Smooth muscle cell (in vitro differentiated cells): ENCODE results near the gene LRRC7. TPM values are rescaled to one million over a fixed set of nuclear protein-coding genes. Genes with fewer than 3 reads are reported as not detected.
"Not testable (repeated sequence)": the region's sequence is repeated elsewhere in the genome, so short reads cannot be mapped to it uniquely, and the experiment has no call there.

ENCODE experiments used
- DNase-seq: peaks from one replicate; lab custom pipeline; 2025; ENCODE audit not compliant: unreplicated experiment; lab: John Stamatoyannopoulos, UW
- H2AFZ ChIP-seq: fragments of 200-600 bp; sonication (generic); 2 replicates; pipeline ENCODE4 v1.6.0; 2016; ENCODE audit warnings: antibody characterized with exemption, low read depth, mild to moderate bottlenecking
- H3F3A ChIP-seq: fragments of 200-600 bp; sonication (generic); 2 replicates; pipeline ENCODE4 v1.6.0; 2017; ENCODE audit warnings: antibody characterized with exemption, low read depth
- H3K27ac ChIP-seq: fragments of 200-600 bp; sonication (generic); 2 replicates; pipeline ENCODE4 v1.5.1; 2016; ENCODE audit warnings: low read depth, mild to moderate bottlenecking
- H3K27me3 ChIP-seq: fragments of 200-600 bp; sonication (generic); 2 replicates; pipeline ENCODE4 v1.6.1; 2016; ENCODE audit warnings: low read depth, mild to moderate bottlenecking
- H3K36me3 ChIP-seq: fragments of 200-600 bp; sonication (generic); 2 replicates; pipeline ENCODE4 v1.5.1; 2016; ENCODE audit warnings: low read depth
- H3K4me1 ChIP-seq: fragments of 200-600 bp; sonication (generic); 2 replicates; pipeline ENCODE4 v1.5.1; 2016; ENCODE audit warnings: low read depth
- H3K4me2 ChIP-seq: fragments of 200-600 bp; sonication (generic); 2 replicates; pipeline ENCODE4 v1.6.0; 2016; ENCODE audit warnings: mild to moderate bottlenecking
- H3K4me3 ChIP-seq: fragments of 200-600 bp; sonication (generic); 2 replicates; pipeline ENCODE4 v1.5.1; 2016; ENCODE audit warnings: mild to moderate bottlenecking
- H3K79me2 ChIP-seq: fragments of 200-600 bp; sonication (generic); 2 replicates; pipeline ENCODE4 v1.6.0; 2016; ENCODE audit warnings: low read depth, mild to moderate bottlenecking
- H3K9ac ChIP-seq: fragments of 200-600 bp; sonication (generic); 2 replicates; pipeline ENCODE4 v1.6.0; 2016; ENCODE audit warnings: low read depth
- H3K9me3 ChIP-seq: fragments of 200-600 bp; sonication (generic); replicated peaks from 2 replicates; pipeline ENCODE4 v1.5.1; 2016; ENCODE audit warnings: low read depth
- H4K20me1 ChIP-seq: fragments of 200-600 bp; sonication (generic); 2 replicates; pipeline ENCODE4 v1.6.0; 2016; ENCODE audit warnings: low read depth
- CTCF ChIP-seq: fragments of 200-600 bp; sonication (generic); IDR thresholded peaks from 2 replicates; pipeline ENCODE4 v1.5.1; 2017; ENCODE audit warnings: borderline replicate concordance, mild to moderate bottlenecking, antibody characterized with exemption; ENCODE audit not compliant: insufficient read depth, poor library complexity, severe bottlenecking
- WGBS: methylation state at CpG from one replicate; pipeline ENCODE4 v1.1.7; 2016; ENCODE audit warnings: low lambda C conversion rate; 5-methylcytosine and 5-hydroxymethylcytosine counted together
- polyA plus RNA-seq: library from polyadenylated mRNA; unstranded; fragments of >200 nt; fragmentation: Nextera tagmentation; extraction: Ambion mirVana; gene quantifications from 2 replicates; pipeline ENCODE4 v1.2.1, GENCODE V29; 2016
- total RNA-seq: library from RNA; depleted of rRNA; stranded (reverse); fragments of >200 nt; gene quantifications from 2 replicates; pipeline ENCODE4 v1.2.3, GENCODE V29; 2014

LRRC7 gene
- total and polyA plus RNA-seq, 2 experiments from 2014 or later: 0.04 to 0.06 TPM

- H3K9me3 ChIP-seq: no peaks in the 10 kb centered on the region
- H3K79me2 ChIP-seq: no peaks in the 10 kb centered on the region
- no peaks in the 10 kb centered on the region for H3K4me1 ChIP-seq
- H3F3A ChIP-seq: no peaks in the 10 kb centered on the region
- no peaks in the 10 kb centered on the region for H3K27me3 ChIP-seq
- H4K20me1 ChIP-seq: no peaks in the 10 kb centered on the region
- no peak overlapping the region for H3K27ac ChIP-seq
- no peak overlapping the region for H3K4me2 ChIP-seq
- H3K36me3 ChIP-seq: no peaks in the 10 kb centered on the region
- no peak for DNase-seq
- TF ChIP-seq CTCF: no peak
- 89% methylated on average over 1 of the region's 1 CpG for WGBS
- no peak overlapping the region for H3K9ac ChIP-seq
- H3K4me3 ChIP-seq: no peak overlapping the region
- no peak overlapping the region for H2AFZ ChIP-seq
Measured at GRCh38 chr1:69863704-69864103, 296.0 kb downstream of the LRRC7 start.

GRCh38 chr1:69871412-69871811 is 303.7 kb downstream of the LRRC7 start:
- Histone ChIP-seq H3K27me3 (no peaks in the 10 kb centered on the region), H2AFZ (no peak overlapping the region), H3K36me3 (no peaks in the 10 kb centered on the region), H3K9me3 (no peaks in the 10 kb centered on the region), H3K4me2 (no peak overlapping the region), H3K27ac (no peak overlapping the region), H3K4me1 (no peaks in the 10 kb centered on the region), H4K20me1 (no peaks in the 10 kb centered on the region), H3K9ac (no peak overlapping the region), H3F3A (no peaks in the 10 kb centered on the region), H3K79me2 (no peaks in the 10 kb centered on the region), H3K4me3 (no peak overlapping the region)
- no peak for TF ChIP-seq CTCF
- DNase-seq: no peak
- 55% methylated on average over 3 of the region's 3 CpGs for WGBS

- H3K27me3 ChIP-seq: no peaks in the 10 kb centered on the region
- H3K4me2 ChIP-seq: no peak overlapping the region
- H3K9ac ChIP-seq: no peak overlapping the region
- no peaks in the 10 kb centered on the region for H3K79me2 ChIP-seq
- H3K4me1 ChIP-seq: no peaks in the 10 kb centered on the region
- H3K27ac ChIP-seq: no peak overlapping the region
- H3K36me3 ChIP-seq: no peaks in the 10 kb centered on the region
- no peak overlapping the region for H2AFZ ChIP-seq
- DNase-seq: no peak
- no peaks in the 10 kb centered on the region for H3F3A ChIP-seq
- no peaks in the 10 kb centered on the region for H3K9me3 ChIP-seq
- 70% methylated on average over 3 of the region's 3 CpGs for WGBS
- no peak overlapping the region for H3K4me3 ChIP-seq
- no peaks in the 10 kb centered on the region for H4K20me1 ChIP-seq
- no peak for TF ChIP-seq CTCF
Measured at GRCh38 chr1:69878338-69878737, 310.6 kb downstream of the LRRC7 start.

GRCh38 chr1:69888016-69888415 is 320.3 kb downstream of the LRRC7 start:
- H3K4me2 ChIP-seq, H3K9me3 ChIP-seq, H3F3A ChIP-seq, H2AFZ ChIP-seq, DNase-seq, H3K27me3 ChIP-seq, H3K36me3 ChIP-seq, H3K79me2 ChIP-seq, H4K20me1 ChIP-seq, H3K4me3 ChIP-seq, H3K4me1 ChIP-seq, H3K27ac ChIP-seq, H3K9ac ChIP-seq: not testable (repeated sequence)
- WGBS: 83% methylated on average over 13 of the region's 14 CpGs
